Ovary (tissue), 10 donors: ENCODE data around the gene FATE1. TPM values are rescaled to one million over a fixed set of nuclear protein-coding genes. Genes with fewer than 3 reads are reported as not detected.

ENCODE experiments used
- DNase-seq, 5 donors: peaks; one replicate each; pipeline ENCODE4 v3.0.0-alpha.2; 2019 to 2020
- H3K27ac ChIP-seq, 2 donors: fragments of 200-600 bp; one replicate each; pipeline versions ENCODE4 v1.5.1 to v1.8.0; 2019 to 2022
- H3K27me3 ChIP-seq: fragments of 200-600 bp; one replicate; pipeline ENCODE4 v1.8.0; 2022
- H3K36me3 ChIP-seq: fragments of 200-600 bp; sonication (generic); one replicate; pipeline ENCODE4 v1.5.1; 2019
- H3K4me1 ChIP-seq: one replicate; pipeline ENCODE4 v1.8.1; 2013; ENCODE audit warnings: mild to moderate bottlenecking, moderate library complexity; ENCODE audit not compliant: insufficient read depth
- H3K4me3 ChIP-seq: fragments of 200-600 bp; sonication (generic); one replicate; pipeline ENCODE4 v1.5.1; 2017
- H3K9me3 ChIP-seq, 2 donors: fragments of 200-600 bp in 1 of 2; sonication (generic) in 1 of 2; one replicate each; pipeline versions ENCODE4 v1.5.1 to v1.8.1; 2013 to 2019; ENCODE audit warnings: mild to moderate bottlenecking in 1 of 2, moderate library complexity in 1 of 2
- CTCF ChIP-seq, 3 donors: fragments of 450-650 bp in 2 of 3; fragments of 200-600 bp in 1 of 3; IDR thresholded peaks; one replicate each; pipeline versions ENCODE4 v1.5.1 to v1.8.0; 2016 to 2022; ENCODE audit warnings: antibody characterized with exemption in 3 of 3, mild to moderate bottlenecking in 1 of 3
- EP300 ChIP-seq: sonication (generic); formaldehyde crosslinking; IDR thresholded peaks from one replicate; pipeline ENCODE4 v1.6.1; 2017; ENCODE audit warnings: antibody characterized with exemption
- POLR2A ChIP-seq: fragments of 450-650 bp; IDR thresholded peaks from one replicate; pipeline ENCODE4 v1.6.1; 2017; ENCODE audit warnings: antibody characterized with exemption, mild to moderate bottlenecking, moderate library complexity
- WGBS, 3 donors: extraction: QIAGEN DNeasy Blood & Tissue Kit in 1 of 3; methylation state at CpG; one replicate each; pipeline versions ENCODE4 v1.1.5 to v1.1.7; 2013 to 2017; 5-methylcytosine and 5-hydroxymethylcytosine counted together
- intact Hi-C, 4 donors: fragments of 100-400 bp; cut with DNase I; formaldehyde crosslinking; loops; one replicate each; pipeline versions ENCODE4 v1.11.0 to v1.15.1; 2022 to 2023
- long read RNA-seq, 3 donors: library from polyadenylated mRNA in 2 of 3; unstranded in 2 of 3; transcript quantifications; one replicate each; pipeline ENCODE4 v2.0.0 and lab custom pipeline, GENCODE V29; 2021 to 2026
- polyA plus RNA-seq, 2 donors: library from polyadenylated mRNA; stranded (reverse); fragments of 200-250 nt in 1 of 2; fragments of 350-450 nt in 1 of 2; fragmentation: Illumina TruSeq in 1 of 2; extraction: RNeasy Lipid Tissue Mini Kit (QIAGEN cat#74804) in 1 of 2; gene quantifications; one replicate each; pipeline ENCODE4 v1.2.3, GENCODE V29; 2013 to 2014
- total RNA-seq, 7 donors: library from RNA; depleted of rRNA in 2 of 7; stranded (reverse); fragments of >200 nt in 2 of 7; fragmentation: NEBNext Ultra II Directional in 3 of 7; extraction: Animal tissue kit (Norgen Biotek cat#: 25700) in 3 of 7; gene quantifications; one replicate each; pipeline versions ENCODE4 v1.1.0 to v1.2.4, GENCODE V29; 2016 to 2023
- donor health status: DM: no; HTN: no; CAD: no; lungs with moderate emphysema.
- donor health status: DM: no; HTN: no; CAD: no.
- donor health status: Bipolar disorder and iron deficiency.
- donor health status: DM: yes; HTN: yes; CAD: no.
- donor health status: DM: no; HTN: no; CAD: no.
- donor health status: DM: yes; HTN: yes; CAD: no.

The FATE1 gene
- not detected for total RNA-seq
- 1 to 10 TPM in 1 of 2 donors, not detected in 1; 1.4 TPM for polyA plus RNA-seq
- long read RNA-seq, donor 1 = 0 reads
- long read RNA-seq, donor 2 = 0 reads
- long read RNA-seq, donor 3 = 0 reads

GRCh38 chrX:151715752-151716151 lies at the start of gene FATE1:
TSS of gene FATE1 (plus strand) at chrX:151716035. CDS start at chrX:151716120, 85 bp downstream.
- no peak within 1 kb of the TSS for H3K27ac ChIP-seq
- H3K9me3 ChIP-seq = no peaks in the 10 kb centered on the region
- no peaks in the 10 kb centered on the region for H3K36me3 ChIP-seq
- TF ChIP-seq CTCF (IDR thresholded peaks at IDR 0.05) = no peak
- no peaks in the 10 kb centered on the region for H3K4me1 ChIP-seq
- intact Hi-C loops = loop anchor here in 1 of 4 donors (5.0 kb wide), 1 partner anchor 378 kb away; no protein-coding TSS in a partner anchor
- no peak for DNase-seq
- H3K27me3 ChIP-seq = no peaks in the 10 kb centered on the region
- 44 to 60% (median 50%) methylated on average over 3 of the region's 3 CpGs for WGBS, 3 donors
- H3K4me3 ChIP-seq = no peak within 1 kb of the TSS

GRCh38 chrX:151675121-151675746 lies 40.6 kb upstream of the FATE1 start:
- Histone ChIP-seq H3K9me3 (no peaks in the 10 kb centered on the region), H3K36me3 (no peaks in the 10 kb centered on the region), H3K4me1 (no peaks in the 10 kb centered on the region), H3K27ac (no peak overlapping the region), H3K27me3 (no peaks in the 10 kb centered on the region), H3K4me3 (no peak overlapping the region)
- intact Hi-C loops = no loop called here
- 36 to 55% (median 49%) methylated on average over 6 of the region's 6 CpGs for WGBS, 3 donors
- TF ChIP-seq EP300 (no peak), CTCF (IDR thresholded peaks at IDR 0.05) (no peak), POLR2A (no peak)
- no peak for DNase-seq

- 48 to 61% (median 59%) methylated on average over 4 of the region's 4 CpGs for WGBS, 3 donors
Measured at GRCh38 chrX:151676196-151676595, 39.6 kb upstream of the FATE1 start.

GRCh38 chrX:151679798-151680402 lies 35.9 kb upstream of the FATE1 start:
- no peaks in the 10 kb centered on the region for H3K9me3 ChIP-seq
- intact Hi-C loops = no loop called here
- H3K27me3 ChIP-seq = no peaks in the 10 kb centered on the region
- TF ChIP-seq POLR2A (no peak), EP300 (no peak), CTCF (IDR thresholded peaks at IDR 0.05) (no peak)
- no peak for DNase-seq
- no peaks in the 10 kb centered on the region for H3K4me1 ChIP-seq
- 38 to 42% (median 40%) methylated on average over 5 of the region's 5 CpGs for WGBS, 3 donors
- H3K27ac ChIP-seq = no peak overlapping the region
- H3K4me3 ChIP-seq = no peak overlapping the region
- no peaks in the 10 kb centered on the region for H3K36me3 ChIP-seq

More at GRCh38 chrX:151676196-151676595, 39.6 kb upstream of the FATE1 start:
- intact Hi-C loops = no loop called here
- Histone ChIP-seq H3K27ac (no peak overlapping the region), H3K27me3 (no peaks in the 10 kb centered on the region), H3K4me1 (no peaks in the 10 kb centered on the region), H3K4me3 (no peak overlapping the region), H3K36me3 (no peaks in the 10 kb centered on the region), H3K9me3 (no peaks in the 10 kb centered on the region)
- no peak for TF ChIP-seq EP300
- no peak for TF ChIP-seq CTCF (IDR thresholded peaks at IDR 0.05)
- no peak for TF ChIP-seq POLR2A
- no peak for DNase-seq
